ENCODE data around the gene ZNF134.

ZNF134 gene

DNA sequence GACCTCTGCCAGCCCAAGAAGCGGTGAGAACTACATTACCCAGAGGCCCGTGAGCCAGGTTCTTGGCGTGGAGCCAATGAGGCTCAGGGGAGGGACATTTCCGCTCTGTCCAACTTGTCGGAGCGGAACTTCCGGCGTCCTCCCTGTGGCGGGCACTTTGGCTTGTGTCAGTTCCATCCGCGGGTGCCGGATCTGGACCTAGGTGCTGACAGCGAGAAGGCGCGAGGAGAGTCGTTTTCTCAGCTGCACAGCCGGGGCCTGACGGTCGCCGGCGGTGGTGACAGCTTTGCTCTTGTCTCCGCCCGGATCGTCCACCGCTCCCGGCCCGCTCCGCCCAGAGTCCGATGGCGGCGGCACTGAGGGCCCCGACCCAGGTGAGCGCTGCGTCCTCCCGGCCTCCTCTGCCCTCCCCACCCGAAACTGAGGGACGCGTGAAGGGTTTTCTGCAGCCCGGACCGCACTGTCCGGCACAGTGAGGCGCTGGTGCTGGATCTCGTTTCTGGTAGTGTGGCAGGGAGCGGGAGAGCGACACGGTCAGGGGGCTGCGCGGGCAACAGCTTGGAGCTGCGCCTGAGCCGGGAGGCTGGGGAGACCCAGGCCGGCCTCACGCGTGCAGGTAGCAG is 14.2 kb upstream of the ZNF134 start, which contains the start of gene ZNF530:
ZNF530 (plus strand) TSS at position 125 of the 623 bp plus-strand sequence. CDS start 4,461 bp downstream, outside the sequence.
- Histone ChIP-seq H3K4me1 (ENCODE audit: control insufficient read depth, insufficient read depth, low read length) (no peaks in the 10 kb centered on the region), H3K9ac (ENCODE audit: low read depth, low read length) (peak within 1 kb of the TSS; percentile 47), H3K9me3 (ENCODE audit: control insufficient read depth, insufficient read depth, low read length) (no peaks in the 10 kb centered on the region), H3K36me3 (ENCODE audit: control insufficient read depth, insufficient read depth, low read length) (peaks cover 5% of the 10 kb centered on the region), H3K27me3 (ENCODE audit: control insufficient read depth, insufficient read depth, low read length) (no peaks in the 10 kb centered on the region), H3K4me3 (ENCODE audit: low read depth, low read length) (peak within 1 kb of the TSS; percentile 87)

GRCh38 chr19:57606931-57607330 is 7.1 kb upstream of the ZNF134 start:
- no peaks in the 10 kb centered on the region for H3K9me3 ChIP-seq (ENCODE audit: control insufficient read depth, insufficient read depth, low read length)
- H3K4me1 ChIP-seq (ENCODE audit: control insufficient read depth, insufficient read depth, low read length): no peaks in the 10 kb centered on the region
- H3K36me3 ChIP-seq (ENCODE audit: control insufficient read depth, insufficient read depth, low read length): peaks cover 15% of the 10 kb centered on the region
- no peak overlapping the region for H3K4me3 ChIP-seq (ENCODE audit: low read depth, low read length)
- no peaks in the 10 kb centered on the region for H3K27me3 ChIP-seq (ENCODE audit: control insufficient read depth, insufficient read depth, low read length)
- no peak overlapping the region for H3K9ac ChIP-seq (ENCODE audit: low read depth, low read length)

DNA sequence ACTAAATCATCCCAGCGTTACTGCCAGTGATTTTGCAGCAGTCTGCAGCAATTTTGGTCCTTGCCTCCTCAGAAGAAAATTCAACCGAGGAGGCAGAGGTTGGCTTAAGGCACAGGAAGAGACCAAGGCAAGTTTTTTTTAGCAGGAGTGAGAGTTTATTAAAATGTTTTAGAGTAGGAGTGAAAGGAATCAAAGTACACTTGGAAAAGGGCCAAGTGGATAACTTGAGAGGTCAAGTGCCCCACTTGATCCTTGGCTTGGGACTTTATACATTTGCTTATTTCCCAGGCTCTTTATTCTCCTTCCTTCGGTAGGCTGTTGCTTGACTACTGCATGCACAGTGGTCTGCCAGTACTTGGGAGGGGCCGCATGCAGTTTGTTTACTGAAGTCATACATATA is 2.9 kb upstream of the ZNF134 start:
- Histone ChIP-seq H3K4me3 (ENCODE audit: low read depth, low read length) (no peak overlapping the region), H3K4me1 (ENCODE audit: control insufficient read depth, insufficient read depth, low read length) (no peaks in the 10 kb centered on the region), H3K27me3 (ENCODE audit: control insufficient read depth, insufficient read depth, low read length) (no peaks in the 10 kb centered on the region), H3K9me3 (ENCODE audit: control insufficient read depth, insufficient read depth, low read length) (peaks cover 11% of the 10 kb centered on the region), H3K36me3 (ENCODE audit: control insufficient read depth, insufficient read depth, low read length) (peaks cover 17% of the 10 kb centered on the region), H3K9ac (ENCODE audit: low read depth, low read length) (no peak overlapping the region)

- Histone ChIP-seq H3K9ac (ENCODE audit: low read depth, low read length) (no peak overlapping the region), H3K9me3 (ENCODE audit: control insufficient read depth, insufficient read depth, low read length) (peaks cover 52% of the 10 kb centered on the region), H3K4me1 (ENCODE audit: control insufficient read depth, insufficient read depth, low read length) (no peaks in the 10 kb centered on the region), H3K27me3 (ENCODE audit: control insufficient read depth, insufficient read depth, low read length) (no peaks in the 10 kb centered on the region), H3K36me3 (ENCODE audit: control insufficient read depth, insufficient read depth, low read length) (peaks cover 52% of the 10 kb centered on the region), H3K4me3 (ENCODE audit: low read depth, low read length) (peak overlapping the region; percentile 94)
Measured at GRCh38 chr19:57615346-57615745, 1.3 kb downstream of the ZNF134 start.

- Histone ChIP-seq H3K27me3 (ENCODE audit: control insufficient read depth, insufficient read depth, low read length) (no peaks in the 10 kb centered on the region), H3K36me3 (ENCODE audit: control insufficient read depth, insufficient read depth, low read length) (peaks cover 70% of the 10 kb centered on the region), H3K9ac (ENCODE audit: low read depth, low read length) (no peak overlapping the region), H3K4me3 (ENCODE audit: low read depth, low read length) (no peak overlapping the region), H3K9me3 (ENCODE audit: control insufficient read depth, insufficient read depth, low read length) (peaks cover 70% of the 10 kb centered on the region), H3K4me1 (ENCODE audit: control insufficient read depth, insufficient read depth, low read length) (no peaks in the 10 kb centered on the region)
Measured at GRCh38 chr19:57620673-57621348, 6.8 kb downstream of the ZNF134 start.

GRCh38 chr19:57623091-57623490 is 9.0 kb downstream of the ZNF134 start:
- peaks cover 48% of the 10 kb centered on the region for H3K9me3 ChIP-seq (ENCODE audit: control insufficient read depth, insufficient read depth, low read length)
- no peaks in the 10 kb centered on the region for H3K4me1 ChIP-seq (ENCODE audit: control insufficient read depth, insufficient read depth, low read length)
- no peak overlapping the region for H3K9ac ChIP-seq (ENCODE audit: low read depth, low read length)
- no peaks in the 10 kb centered on the region for H3K27me3 ChIP-seq (ENCODE audit: control insufficient read depth, insufficient read depth, low read length)
- H3K36me3 ChIP-seq (ENCODE audit: control insufficient read depth, insufficient read depth, low read length): peaks cover 48% of the 10 kb centered on the region
- H3K4me3 ChIP-seq (ENCODE audit: low read depth, low read length): no peak overlapping the region

- Histone ChIP-seq H3K4me3 (ENCODE audit: low read depth, low read length) (peak within 1 kb of the TSS; percentile 86), H3K9me3 (ENCODE audit: control insufficient read depth, insufficient read depth, low read length) (peaks cover 8% of the 10 kb centered on the region), H3K4me1 (ENCODE audit: control insufficient read depth, insufficient read depth, low read length) (no peaks in the 10 kb centered on the region), H3K36me3 (ENCODE audit: control insufficient read depth, insufficient read depth, low read length) (no peaks in the 10 kb centered on the region), H3K9ac (ENCODE audit: low read depth, low read length) (peak within 1 kb of the TSS; percentile 41), H3K27me3 (ENCODE audit: control insufficient read depth, insufficient read depth, low read length) (no peaks in the 10 kb centered on the region)
Measured at GRCh38 chr19:57632987-57633831, 19.2 kb downstream of the ZNF134 start, which contains the start of gene ZNF211. Gene ZNF211, plus strand, starts transcription at chr19:57633168. Its CDS starts 179 bp downstream, at chr19:57633347.

GRCh38 chr19:57633832-57634131 is 19.7 kb downstream of the ZNF134 start:
- Histone ChIP-seq H3K4me1 (ENCODE audit: control insufficient read depth, insufficient read depth, low read length) (no peaks in the 10 kb centered on the region), H3K9ac (ENCODE audit: low read depth, low read length) (peak overlapping the region; percentile 41), H3K9me3 (ENCODE audit: control insufficient read depth, insufficient read depth, low read length) (peaks cover 8% of the 10 kb centered on the region), H3K36me3 (ENCODE audit: control insufficient read depth, insufficient read depth, low read length) (no peaks in the 10 kb centered on the region), H3K27me3 (ENCODE audit: control insufficient read depth, insufficient read depth, low read length) (no peaks in the 10 kb centered on the region), H3K4me3 (ENCODE audit: low read depth, low read length) (peak overlapping the region; percentile 86)

- Histone ChIP-seq H3K36me3 (ENCODE audit: control insufficient read depth, insufficient read depth, low read length) (peaks cover 15% of the 10 kb centered on the region), H3K27me3 (ENCODE audit: control insufficient read depth, insufficient read depth, low read length) (no peaks in the 10 kb centered on the region), H3K9me3 (ENCODE audit: control insufficient read depth, insufficient read depth, low read length) (peaks cover 8% of the 10 kb centered on the region), H3K4me1 (ENCODE audit: control insufficient read depth, insufficient read depth, low read length) (no peaks in the 10 kb centered on the region), H3K9ac (ENCODE audit: low read depth, low read length) (no peak overlapping the region), H3K4me3 (ENCODE audit: low read depth, low read length) (no peak overlapping the region)
Measured at GRCh38 chr19:57637379-57637778, 23.3 kb downstream of the ZNF134 start.

- Histone ChIP-seq H3K9me3 (ENCODE audit: control insufficient read depth, insufficient read depth, low read length) (peaks cover 8% of the 10 kb centered on the region), H3K9ac (ENCODE audit: low read depth, low read length) (no peak overlapping the region), H3K4me1 (ENCODE audit: control insufficient read depth, insufficient read depth, low read length) (no peaks in the 10 kb centered on the region), H3K27me3 (ENCODE audit: control insufficient read depth, insufficient read depth, low read length) (no peaks in the 10 kb centered on the region), H3K4me3 (ENCODE audit: low read depth, low read length) (no peak overlapping the region), H3K36me3 (ENCODE audit: control insufficient read depth, insufficient read depth, low read length) (peaks cover 15% of the 10 kb centered on the region)
Measured at GRCh38 chr19:57641715-57642234, 27.7 kb downstream of the ZNF134 start.

DNA sequence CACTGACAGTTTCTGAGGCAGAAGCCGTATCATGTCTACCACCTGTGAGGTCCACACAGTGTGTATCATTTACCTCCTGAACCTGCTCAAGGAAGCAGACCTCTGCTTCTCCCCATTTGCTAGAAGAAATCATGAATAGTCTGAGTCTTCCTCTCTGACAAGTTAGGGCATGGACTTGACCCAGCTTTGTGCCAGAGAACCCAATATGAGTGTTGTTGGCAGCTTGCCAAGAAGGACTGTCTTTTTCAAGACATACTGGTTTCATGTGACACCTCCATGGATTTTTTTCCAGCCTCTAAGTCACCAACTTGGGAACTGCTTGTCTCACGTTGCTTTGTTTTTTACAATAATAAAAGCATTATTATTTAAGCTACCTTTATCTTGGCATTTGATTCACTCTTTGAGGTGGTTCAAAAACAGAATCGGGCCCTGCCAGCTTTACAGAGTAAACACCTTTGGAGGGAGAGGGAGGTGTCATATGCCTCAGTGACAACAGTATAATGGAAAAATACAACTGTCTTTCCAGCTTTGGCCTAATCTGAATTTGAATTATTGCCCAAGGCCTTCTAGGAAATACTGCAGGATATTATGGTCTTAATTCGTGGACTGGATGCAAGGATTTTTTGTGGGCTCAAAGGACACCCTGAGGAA is 28.5 kb downstream of the ZNF134 start:
- no peaks in the 10 kb centered on the region for H3K4me1 ChIP-seq (ENCODE audit: control insufficient read depth, insufficient read depth, low read length)
- H3K9ac ChIP-seq (ENCODE audit: low read depth, low read length): no peak overlapping the region
- no peak overlapping the region for H3K4me3 ChIP-seq (ENCODE audit: low read depth, low read length)
- H3K9me3 ChIP-seq (ENCODE audit: control insufficient read depth, insufficient read depth, low read length): peaks cover 1% of the 10 kb centered on the region
- H3K36me3 ChIP-seq (ENCODE audit: control insufficient read depth, insufficient read depth, low read length): peaks cover 15% of the 10 kb centered on the region
- H3K27me3 ChIP-seq (ENCODE audit: control insufficient read depth, insufficient read depth, low read length): no peaks in the 10 kb centered on the region
